RPMI8226 (cell line): ENCODE data around the gene TMEM231.
A peak's percentile ranks its signal among the peaks of the same experiment; 100 is the strongest.
"Not testable (repeated sequence)": the region's sequence is repeated elsewhere in the genome, so short reads cannot be mapped to it uniquely, and the experiment has no call there.

Source experiments
- DNase-seq: peaks from one replicate; pipeline ENCODE4 v3.0.0-alpha.2; 2015

Gene TMEM231

DNA sequence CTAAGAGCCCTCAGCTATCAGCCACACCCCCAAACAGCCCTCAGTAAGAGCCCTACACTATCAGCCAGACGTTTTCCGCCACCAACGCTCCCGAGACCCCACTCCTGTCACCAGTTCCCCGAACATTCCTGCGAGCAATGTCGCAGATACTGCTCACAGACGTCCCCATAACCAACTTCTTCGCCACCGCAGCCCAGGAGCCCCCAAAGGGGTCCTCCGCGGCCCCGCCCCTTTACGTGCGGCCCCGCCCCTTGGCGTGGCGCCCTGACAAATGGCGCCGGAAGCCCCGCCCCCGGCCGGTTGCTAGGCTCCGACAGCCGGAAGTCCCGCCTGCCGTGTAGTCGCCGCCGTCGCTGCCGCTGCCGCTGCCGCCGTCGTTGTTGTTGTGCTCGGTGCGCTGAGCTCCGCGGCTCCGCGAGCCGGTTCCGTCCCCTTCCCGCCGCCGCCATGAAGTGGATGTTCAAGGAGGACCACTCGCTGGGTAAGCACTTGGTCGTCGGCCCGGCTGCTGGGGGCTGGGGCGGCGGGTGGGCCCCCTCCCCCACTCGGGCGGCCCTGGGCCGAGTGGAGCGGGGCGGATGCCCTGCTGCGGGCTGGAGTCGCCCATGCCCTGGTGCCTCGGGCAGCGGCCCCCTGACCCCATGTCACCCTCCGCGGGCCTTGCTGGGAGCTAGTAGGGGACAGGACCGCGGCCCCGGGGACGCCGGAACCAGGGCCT lies 10.1 kb upstream of the TMEM231 start, which contains the start of gene GABARAPL2:
Gene GABARAPL2 (plus strand): TSS at position 340 of the 718 bp plus-strand sequence. CDS start 108 bp downstream, at position 448.
- DNase-seq, result peak; percentile 92

- DNase-seq, result no peak
These were observed 9.6 kb upstream of the TMEM231 start for GRCh38 chr16:75565640-75566039.

DNA sequence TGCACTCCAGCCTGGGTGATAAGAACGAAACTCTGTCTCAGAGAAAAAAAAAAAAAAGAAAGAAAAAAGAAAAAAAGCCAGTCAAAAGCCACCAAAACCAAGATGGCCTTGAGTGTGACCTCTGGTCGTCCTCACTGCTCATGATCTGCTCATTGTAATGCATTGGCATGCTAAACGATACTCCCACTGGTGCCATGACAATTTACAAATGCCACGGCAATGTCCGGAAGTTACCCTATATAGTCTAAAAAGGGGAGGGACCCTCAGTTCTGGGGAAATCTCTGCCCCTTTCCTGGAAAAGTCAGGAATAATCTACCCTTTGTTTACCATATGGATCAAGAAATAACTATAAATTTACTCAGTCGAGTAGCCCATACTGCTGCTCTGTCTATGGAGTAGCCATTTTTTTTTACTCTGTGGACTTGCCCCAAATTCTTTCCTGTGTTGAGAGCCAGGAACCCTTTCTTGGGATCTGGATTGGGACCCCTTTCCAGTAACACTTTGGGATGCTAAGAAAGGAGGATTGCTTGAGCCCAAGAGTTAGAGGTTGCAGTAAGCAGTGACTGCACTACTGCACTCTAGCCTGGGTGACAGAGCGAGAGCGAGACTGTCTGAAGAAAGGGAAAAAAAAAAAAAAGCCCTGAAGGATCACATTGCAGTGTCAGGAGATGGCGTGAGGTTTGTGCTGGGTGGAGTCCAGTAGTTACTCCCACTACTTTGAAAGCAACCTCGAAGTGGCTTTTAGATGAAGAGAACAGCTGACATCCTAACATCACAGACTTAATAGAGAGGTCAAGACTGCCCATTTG lies 3.7 kb upstream of the TMEM231 start:
- peak; percentile 47 for DNase-seq

- no peak for DNase-seq
These were observed 2.9 kb upstream of the TMEM231 start for GRCh38 chr16:75558846-75559401.

GRCh38 chr16:75556431-75556950 lies 439 bp upstream of the TMEM231 start:
- DNase-seq, result no peak

GRCh38 chr16:75555213-75555706 lies 792 bp downstream of the TMEM231 start:
- DNase-seq, result peak; percentile 87

GRCh38 chr16:75552951-75553350 lies 3.1 kb downstream of the TMEM231 start:
- DNase-seq, result no peak

GRCh38 chr16:75550211-75550662 lies 5.8 kb downstream of the TMEM231 start:
- peak; percentile 56 for DNase-seq

DNA sequence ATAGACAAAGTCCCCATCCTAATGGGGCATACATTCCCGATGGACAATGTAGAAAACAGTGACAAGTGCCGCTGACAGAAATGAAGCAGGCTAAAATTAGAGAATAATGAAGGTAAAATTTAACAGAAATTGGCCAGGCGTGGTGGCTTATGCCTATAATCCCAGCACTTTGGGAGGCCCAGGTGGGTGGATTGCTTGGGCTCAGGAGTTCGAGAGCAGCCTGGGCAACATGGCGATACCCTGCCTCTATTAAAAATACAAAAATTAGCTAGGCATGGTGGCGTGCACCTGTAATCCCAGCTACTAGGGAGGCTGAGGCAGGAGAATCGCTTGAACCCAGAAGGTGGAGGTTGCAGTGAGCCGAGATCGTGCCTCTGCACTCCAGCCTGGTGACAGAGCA lies 7.6 kb downstream of the TMEM231 start:
- not testable (repeated sequence) for DNase-seq

GRCh38 chr16:75546293-75546692 lies 9.8 kb downstream of the TMEM231 start:
- no peak for DNase-seq

- not testable (repeated sequence) for DNase-seq
These were observed 10.2 kb downstream of the TMEM231 start for GRCh38 chr16:75545879-75546278.

DNA sequence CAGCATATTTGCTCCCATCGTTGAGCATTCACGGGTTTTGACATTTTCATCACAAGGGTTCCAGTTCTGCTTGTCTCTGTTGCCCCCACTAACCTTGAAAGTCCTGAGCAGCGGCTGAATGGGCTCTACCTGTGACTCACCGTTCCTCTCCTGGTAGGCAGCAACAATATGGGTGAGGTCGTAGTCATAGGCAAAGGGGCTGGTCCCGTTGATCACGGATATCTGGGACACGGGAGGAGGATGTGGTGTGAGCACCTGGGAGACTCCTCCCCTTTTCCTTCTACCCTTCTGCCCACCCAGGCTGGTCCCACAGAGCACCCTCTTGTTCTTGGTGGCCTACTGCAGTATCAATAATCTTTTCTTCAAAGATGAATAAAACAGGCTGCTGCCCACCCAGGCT lies 13.6 kb downstream of the TMEM231 start:
- not testable (repeated sequence) for DNase-seq

DNA sequence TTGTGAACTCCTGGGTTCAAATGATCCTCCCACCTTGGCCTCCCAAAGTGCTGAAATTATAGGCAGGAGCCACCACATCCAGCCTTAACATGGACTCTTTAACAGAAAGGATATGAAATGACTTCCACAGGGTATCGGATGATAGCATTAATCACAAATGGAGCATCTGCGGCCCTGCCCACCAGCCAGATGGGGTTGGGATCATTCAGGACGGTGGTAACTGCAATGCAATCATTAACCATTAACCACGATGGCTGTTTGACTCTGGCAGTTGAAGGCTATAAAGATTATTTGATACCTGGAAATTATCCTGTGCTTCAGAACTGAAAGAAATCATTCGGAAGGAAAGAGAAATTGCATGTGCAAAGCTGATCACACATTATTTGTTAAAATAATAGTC lies 14.8 kb downstream of the TMEM231 start:
- no peak for DNase-seq

GRCh38 chr16:75538882-75539565 lies 17.0 kb downstream of the TMEM231 start:
- not testable (repeated sequence) for DNase-seq

DNA sequence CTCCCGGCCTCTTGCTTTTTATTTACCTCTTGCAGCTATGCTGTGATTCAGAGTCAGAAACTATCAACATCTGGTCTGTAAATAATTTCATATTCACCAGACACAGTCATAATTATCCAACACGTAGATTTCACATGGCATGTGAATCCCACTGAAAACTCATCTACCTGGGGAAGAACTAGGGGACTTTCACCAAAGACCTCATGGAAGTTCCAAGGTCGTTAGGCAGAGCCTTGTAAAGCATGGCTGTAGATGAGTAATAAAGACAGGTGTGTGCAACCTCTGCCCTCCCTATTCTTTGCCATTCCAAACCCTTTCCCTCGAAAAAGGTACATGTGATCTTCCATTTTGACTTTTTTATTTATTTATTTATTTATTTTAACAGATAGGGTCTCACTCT lies 18.3 kb downstream of the TMEM231 start:
- DNase-seq, result no peak

DNA sequence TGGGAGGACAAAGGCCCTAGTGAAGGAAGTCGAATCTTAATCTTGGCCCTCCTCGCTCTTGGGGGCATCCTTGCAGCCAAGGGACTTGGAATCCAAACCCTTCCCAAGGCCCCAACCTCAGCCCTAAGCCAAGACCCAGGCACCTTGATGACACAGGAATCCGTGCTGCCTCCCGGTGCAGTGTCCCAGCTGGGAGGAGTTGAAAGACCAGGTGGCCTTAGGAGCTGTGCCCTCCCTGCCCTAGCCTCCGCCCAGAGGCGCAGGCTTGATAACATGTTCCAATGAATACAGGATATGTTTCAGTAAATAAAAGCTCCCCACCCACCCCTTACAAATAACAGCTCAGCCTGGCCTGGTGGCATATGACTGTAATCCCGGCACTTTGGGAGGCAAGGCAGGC lies 20.2 kb downstream of the TMEM231 start, which contains the start of gene CHST5:
Gene CHST5 (minus strand): TSS at position 208 of the 400 bp plus-strand sequence. CDS start 5,724 bp downstream, outside the sequence.
- DNase-seq, result no peak

GRCh38 chr16:75535211-75535843 lies 20.7 kb downstream of the TMEM231 start:
- DNase-seq, result no peak

- no peak for DNase-seq
These were observed 21.4 kb downstream of the TMEM231 start for GRCh38 chr16:75534560-75535205.

DNA sequence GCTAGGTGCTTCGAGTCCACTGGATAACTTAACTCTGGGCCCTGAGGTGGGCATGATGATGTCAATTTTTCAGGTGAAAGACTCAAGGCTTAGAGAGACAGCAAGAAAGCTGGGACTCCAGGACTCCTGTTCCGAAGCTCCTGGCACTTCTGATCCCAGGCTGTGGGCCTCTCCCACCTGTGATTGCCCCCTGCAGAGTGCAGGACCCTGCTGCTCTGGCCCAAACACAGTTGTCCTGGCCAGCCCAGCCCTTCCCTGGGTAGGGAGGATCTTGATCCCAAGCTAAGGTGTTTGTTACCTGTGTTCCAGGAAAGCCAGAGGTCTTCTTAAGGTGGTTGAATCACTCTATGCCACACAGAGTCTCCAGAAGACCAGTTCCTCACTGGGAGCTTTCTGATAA lies 23.3 kb downstream of the TMEM231 start:
- no peak for DNase-seq

DNA sequence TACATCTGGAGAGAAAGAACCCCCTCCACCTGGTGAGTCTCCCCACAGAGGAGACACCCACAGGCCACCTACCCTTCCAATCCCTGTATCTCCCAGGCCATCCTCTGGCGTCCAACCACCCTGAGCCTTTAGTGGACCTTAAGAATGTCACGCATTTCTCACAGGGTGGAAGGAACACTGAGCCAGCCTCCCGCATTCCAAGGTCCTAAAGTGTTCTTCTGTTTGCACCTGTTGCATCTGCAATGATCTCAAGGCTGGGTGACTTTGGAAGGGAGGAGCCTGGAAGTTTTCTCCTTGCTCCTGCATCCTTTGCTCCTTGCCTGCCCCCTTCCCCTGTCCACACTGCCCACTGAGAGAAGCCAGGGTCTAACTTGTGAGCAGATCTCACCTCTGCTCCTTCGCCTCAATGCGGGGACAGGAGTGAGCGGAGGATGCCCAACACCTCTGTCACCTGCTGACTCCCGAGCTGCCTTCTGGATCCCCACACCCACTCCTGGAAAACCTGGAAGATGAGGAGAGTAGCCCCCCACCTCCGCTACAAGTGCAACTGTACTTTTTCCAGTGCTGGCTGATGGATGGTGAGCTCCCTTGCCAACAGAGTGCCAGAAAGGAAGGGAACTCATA lies 23.8 kb downstream of the TMEM231 start:
- no peak for DNase-seq

- no peak for DNase-seq
These were observed 26.1 kb downstream of the TMEM231 start for GRCh38 chr16:75529959-75530358.
